Glutamatergic neuron (in vitro differentiated cells): ENCODE measurements around the gene GORASP1. TPM values are rescaled to one million over a fixed set of nuclear protein-coding genes. Genes with fewer than 3 reads are reported as not detected.

Source experiments
- DNase-seq: peaks from one replicate; pipeline ENCODE4 v3.0.0; 2022
- H3K27ac Mint-ChIP-seq: one replicate; pipeline ENCODE4 v1.8.0; 2020; ENCODE audit warnings: mild to moderate bottlenecking, mixed read lengths, inconsistent platforms; ENCODE audit not compliant: unreplicated experiment
- H3K27me3 Mint-ChIP-seq: one replicate; pipeline ENCODE4 v1.8.0; 2020; ENCODE audit warnings: mild to moderate bottlenecking, moderate library complexity, mixed read lengths, inconsistent platforms; ENCODE audit not compliant: unreplicated experiment
- H3K36me3 Mint-ChIP-seq: one replicate; pipeline ENCODE4 v1.8.0; 2020; ENCODE audit warnings: mild to moderate bottlenecking, mixed read lengths, inconsistent platforms; ENCODE audit not compliant: unreplicated experiment
- H3K4me1 Mint-ChIP-seq: one replicate; pipeline ENCODE4 v1.8.0; 2020; ENCODE audit warnings: mild to moderate bottlenecking, low read depth, mixed read lengths, inconsistent platforms; ENCODE audit not compliant: unreplicated experiment
- H3K4me3 Mint-ChIP-seq: one replicate; pipeline ENCODE4 v1.8.0; 2020; ENCODE audit warnings: mild to moderate bottlenecking, mixed read lengths, inconsistent platforms; ENCODE audit not compliant: unreplicated experiment
- H3K9me3 Mint-ChIP-seq: one replicate; pipeline ENCODE4 v1.8.0; 2020; ENCODE audit warnings: mild to moderate bottlenecking, moderate library complexity, mixed read lengths, inconsistent platforms; ENCODE audit not compliant: unreplicated experiment
- total RNA-seq: library from RNA; stranded (reverse); fragmentation: NEBNext Ultra II Directional; extraction: Animal tissue kit (Norgen Biotek cat#: 25700); gene quantifications from one replicate; pipeline ENCODE4 v1.2.1, GENCODE V29; 2021; ENCODE audit not compliant: unreplicated experiment
- TF ChIP-seq, protein P1 (sequence below): fragments of 200-600 bp; sonication (generic); IDR thresholded peaks from one replicate; pipeline ENCODE4 v1.5.0; 2021; ENCODE audit not compliant: partially characterized antibody, unreplicated experiment

GORASP1 gene
- total RNA-seq, 1 donor from 2014 or later = 44.6 TPM

DNA sequence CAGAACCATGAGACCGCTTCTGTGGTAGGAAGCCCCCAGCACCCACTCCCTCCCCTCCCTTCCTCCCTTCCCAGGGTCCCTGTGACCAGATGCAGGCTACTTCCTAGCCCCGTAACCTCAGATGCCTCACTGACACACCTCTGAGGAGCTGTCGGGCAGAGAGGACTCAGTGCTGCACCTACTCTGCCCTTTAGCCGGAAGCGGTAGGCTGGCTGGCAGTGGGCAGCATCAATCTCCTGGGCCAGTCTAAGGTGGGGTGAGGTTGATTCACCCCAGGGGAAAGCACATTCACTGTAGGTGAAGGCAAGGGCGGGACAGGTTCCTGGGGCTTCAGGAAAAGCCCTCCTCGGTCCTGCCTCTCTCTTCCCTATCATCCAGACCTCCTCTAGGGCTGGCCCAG is 26.9 kb upstream of the GORASP1 start:
- H3K36me3 Mint-ChIP-seq = no peaks in the 10 kb centered on the region
- no peak overlapping the region for H3K4me3 Mint-ChIP-seq
- no peak for DNase-seq
- no peak overlapping the region for H3K27ac Mint-ChIP-seq
- H3K4me1 Mint-ChIP-seq = no peaks in the 10 kb centered on the region
- H3K9me3 Mint-ChIP-seq = peaks cover 1% of the 10 kb centered on the region
- TF ChIP-seq, protein P1, sequence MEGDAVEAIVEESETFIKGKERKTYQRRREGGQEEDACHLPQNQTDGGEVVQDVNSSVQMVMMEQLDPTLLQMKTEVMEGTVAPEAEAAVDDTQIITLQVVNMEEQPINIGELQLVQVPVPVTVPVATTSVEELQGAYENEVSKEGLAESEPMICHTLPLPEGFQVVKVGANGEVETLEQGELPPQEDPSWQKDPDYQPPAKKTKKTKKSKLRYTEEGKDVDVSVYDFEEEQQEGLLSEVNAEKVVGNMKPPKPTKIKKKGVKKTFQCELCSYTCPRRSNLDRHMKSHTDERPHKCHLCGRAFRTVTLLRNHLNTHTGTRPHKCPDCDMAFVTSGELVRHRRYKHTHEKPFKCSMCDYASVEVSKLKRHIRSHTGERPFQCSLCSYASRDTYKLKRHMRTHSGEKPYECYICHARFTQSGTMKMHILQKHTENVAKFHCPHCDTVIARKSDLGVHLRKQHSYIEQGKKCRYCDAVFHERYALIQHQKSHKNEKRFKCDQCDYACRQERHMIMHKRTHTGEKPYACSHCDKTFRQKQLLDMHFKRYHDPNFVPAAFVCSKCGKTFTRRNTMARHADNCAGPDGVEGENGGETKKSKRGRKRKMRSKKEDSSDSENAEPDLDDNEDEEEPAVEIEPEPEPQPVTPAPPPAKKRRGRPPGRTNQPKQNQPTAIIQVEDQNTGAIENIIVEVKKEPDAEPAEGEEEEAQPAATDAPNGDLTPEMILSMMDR = no peak
- peaks cover 1% of the 10 kb centered on the region for H3K27me3 Mint-ChIP-seq

DNA sequence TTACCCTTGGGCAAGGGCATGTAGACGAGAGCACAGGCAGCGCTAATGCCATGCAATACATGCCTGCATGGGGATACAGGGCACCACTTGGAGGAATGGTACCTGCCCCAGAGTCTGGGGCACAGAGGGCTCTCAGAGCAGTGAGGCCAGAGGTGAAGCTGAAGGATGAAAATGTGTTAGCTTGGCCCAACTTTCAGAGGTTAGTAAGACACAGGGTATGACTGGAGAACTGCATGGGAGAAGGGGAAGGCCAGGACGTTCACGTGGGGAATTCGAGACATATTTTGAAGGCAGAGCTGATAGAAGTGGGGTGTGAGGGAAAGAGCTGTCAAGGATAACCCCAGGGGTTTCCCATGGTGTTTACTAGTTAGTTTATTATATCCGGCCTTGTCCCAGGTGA is 26.4 kb upstream of the GORASP1 start:
- H3K4me3 Mint-ChIP-seq = no peak overlapping the region
- no peak overlapping the region for H3K27ac Mint-ChIP-seq
- H3K4me1 Mint-ChIP-seq = no peaks in the 10 kb centered on the region
- H3K27me3 Mint-ChIP-seq = peaks cover 1% of the 10 kb centered on the region
- no peaks in the 10 kb centered on the region for H3K36me3 Mint-ChIP-seq
- peaks cover 1% of the 10 kb centered on the region for H3K9me3 Mint-ChIP-seq
- TF ChIP-seq, protein P1 = no peak
- no peak for DNase-seq

DNA sequence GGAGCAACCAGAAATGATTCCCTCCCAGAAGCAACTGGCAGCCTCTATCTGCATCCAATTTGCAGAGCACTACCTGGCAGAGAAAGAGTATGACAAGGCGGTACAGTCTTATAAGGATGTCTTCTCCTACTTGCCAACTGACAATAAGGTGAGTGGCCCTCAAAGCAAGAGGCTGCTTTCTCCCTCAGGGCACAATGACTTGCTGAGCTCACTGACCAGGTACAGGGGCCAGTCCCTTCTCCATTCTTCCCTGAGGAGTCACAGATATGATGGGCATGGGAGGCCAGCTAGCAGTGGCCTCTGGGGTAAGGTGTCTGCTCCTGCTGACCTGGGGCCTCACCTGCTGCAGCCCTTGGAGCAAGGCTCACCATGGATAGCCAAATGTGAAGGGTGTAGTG is 25.7 kb upstream of the GORASP1 start:
- Mint-ChIP-seq H3K27ac (no peak overlapping the region), H3K27me3 (peaks cover 1% of the 10 kb centered on the region), H3K9me3 (peaks cover 1% of the 10 kb centered on the region), H3K36me3 (no peaks in the 10 kb centered on the region), H3K4me3 (no peak overlapping the region), H3K4me1 (no peaks in the 10 kb centered on the region)
- DNase-seq = no peak
- TF ChIP-seq, protein P1 = no peak

DNA sequence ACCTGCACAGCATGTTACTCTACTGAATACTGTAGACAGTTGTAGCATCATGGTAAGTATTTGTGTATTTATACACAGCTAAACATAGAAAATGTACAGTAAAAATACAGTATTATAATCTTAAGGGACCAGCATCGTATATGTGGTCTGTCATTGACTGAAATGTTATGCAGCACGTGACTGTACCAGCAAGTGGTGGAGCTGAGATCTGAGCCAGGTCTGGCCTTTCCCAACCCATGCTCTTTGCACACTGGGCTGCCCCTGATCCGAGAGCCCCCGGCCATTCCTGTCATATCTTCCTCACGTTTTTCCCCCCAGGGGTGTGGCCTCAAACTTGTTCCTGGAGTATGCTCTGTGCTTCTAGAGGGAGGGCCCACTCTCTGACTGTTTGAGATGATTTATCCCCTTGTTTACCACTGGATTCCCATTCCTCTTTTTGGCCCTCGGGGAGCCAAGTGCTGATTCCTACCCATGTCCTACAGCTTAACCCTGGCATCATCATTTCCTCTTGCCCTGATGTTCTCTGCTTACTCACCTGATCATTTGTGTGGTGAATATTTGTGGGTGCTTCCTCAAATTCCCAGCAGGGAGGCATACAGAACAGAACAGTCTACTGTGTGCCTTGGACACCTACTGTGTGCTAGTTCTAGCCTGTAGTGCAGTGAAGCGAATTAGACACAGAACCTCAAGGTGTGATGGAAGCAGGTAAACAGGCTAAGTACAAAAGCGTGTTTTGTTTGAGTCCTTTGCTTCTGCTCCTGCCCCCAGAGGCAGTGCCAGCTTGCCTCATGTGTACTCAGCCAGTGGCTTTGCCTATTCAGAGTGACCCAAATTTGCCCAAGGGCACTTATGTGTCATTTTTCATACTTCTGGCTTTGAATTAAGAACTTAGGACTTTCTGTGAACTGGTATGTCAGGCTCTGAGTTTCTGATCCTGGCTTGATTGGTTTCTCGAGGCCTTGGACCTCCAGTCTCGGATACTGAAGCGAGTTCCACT is 25.0 kb upstream of the GORASP1 start:
- Mint-ChIP-seq H3K27ac (no peak overlapping the region), H3K9me3 (peaks cover 1% of the 10 kb centered on the region), H3K4me1 (peaks cover under 1% of the 10 kb centered on the region), H3K36me3 (no peaks in the 10 kb centered on the region), H3K4me3 (no peak overlapping the region), H3K27me3 (peaks cover 1% of the 10 kb centered on the region)
- DNase-seq = no peak
- TF ChIP-seq, protein P1 = no peak

DNA sequence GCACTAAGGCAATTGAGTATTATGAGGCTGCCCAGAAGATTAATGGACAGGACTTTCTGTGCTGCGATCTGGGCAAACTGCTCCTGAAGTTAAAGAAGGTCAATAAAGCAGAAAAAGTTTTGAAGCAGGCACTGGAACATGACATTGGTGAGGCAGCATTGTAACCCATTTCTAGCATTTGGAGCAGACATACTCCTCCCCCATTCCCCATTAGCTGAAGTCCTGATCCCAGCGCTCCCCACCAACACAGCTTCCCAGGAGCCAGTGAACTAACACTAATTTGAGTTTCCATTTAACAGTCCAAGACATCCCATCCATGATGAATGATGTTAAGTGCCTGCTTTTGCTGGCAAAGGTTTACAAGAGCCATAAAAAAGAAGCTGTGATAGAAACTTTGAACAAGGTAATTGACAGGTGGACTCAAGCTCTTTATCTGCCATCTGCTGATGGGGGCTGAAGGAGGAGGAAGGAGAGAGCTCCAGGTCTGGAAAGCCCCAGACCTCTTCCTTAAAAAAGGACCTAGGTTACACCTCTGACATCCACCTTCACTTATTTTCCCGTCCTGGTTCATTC is 23.4 kb upstream of the GORASP1 start:
- TF ChIP-seq, protein P1 = no peak
- Mint-ChIP-seq H3K4me1 (peaks cover 7% of the 10 kb centered on the region), H3K36me3 (no peaks in the 10 kb centered on the region), H3K4me3 (no peak overlapping the region), H3K27me3 (peaks cover 1% of the 10 kb centered on the region), H3K27ac (no peak overlapping the region), H3K9me3 (peaks cover 1% of the 10 kb centered on the region)
- no peak for DNase-seq
